ENCODE results near the gene MCIDAS. TPM values are rescaled to one million over a fixed set of nuclear protein-coding genes. Genes with fewer than 3 reads are reported as not detected.

MCIDAS gene
- total and polyA plus RNA-seq, 2 of the 4 experiments (the other 2 are of a cell fraction), result not detected

- no TSS peak for BruUV-seq (replicated peaks)
- no peak overlapping the region for H2AFZ ChIP-seq (replicated peaks; ENCODE audit: low read length, poor library complexity)
- no peaks in the 10 kb centered on the region for H4K20me1 ChIP-seq (ENCODE audit: insufficient read depth, low read length)
- no peak overlapping the region for H3K14ac ChIP-seq (replicated peaks; ENCODE audit: low read depth, low read length)
- H2AK5ac ChIP-seq (ENCODE audit: low read depth, low read length), result no peak overlapping the region
- H3K18ac ChIP-seq (ENCODE audit: low read depth, low read length), result no peak overlapping the region
- no peak overlapping the region for H2AK9ac ChIP-seq (replicated peaks; ENCODE audit: low read depth, low read length, poor library complexity)
- no peaks in the 10 kb centered on the region for H3K4me1 ChIP-seq (ENCODE audit: control insufficient read depth, insufficient read depth, low read length)
- H3K27ac ChIP-seq (ENCODE audit: insufficient read depth, low read length), result no peak overlapping the region
- H3K4me2 ChIP-seq (ENCODE audit: low read depth, low read length), result no peak overlapping the region
- TF ChIP-seq MXI1 (IDR thresholded peaks at IDR 0.05; ENCODE audit: borderline replicate concordance, low read depth, low read length) (no peak), ELK1 (IDR thresholded peaks at IDR 0.05; ENCODE audit: borderline replicate concordance, low read depth, low read length) (no peak), NFE2L2 (IDR thresholded peaks at IDR 0.05; ENCODE audit: low read depth, low read length) (no peak), RFX5 (IDR thresholded peaks at IDR 0.05; ENCODE audit: low read depth, low read length) (no peak), CEBPB (IDR thresholded peaks at IDR 0.05; ENCODE audit: low read depth, low read length) (no peak), RCOR1 (IDR thresholded peaks at IDR 0.05; ENCODE audit: insufficient replicate concordance, low read length) (no peak), MAFK (IDR thresholded peaks at IDR 0.05; ENCODE audit: low read depth, low read length) (no peak)
- no peak overlapping the region for H2BK120ac ChIP-seq (ENCODE audit: low read depth, low read length)
- no peak overlapping the region for H3K56ac ChIP-seq (ENCODE audit: extremely low read depth, insufficient read depth, low read length)
- dilution Hi-C loops (cut with HindIII; ENCODE audit: low sequenced_read_pairs, unreplicated experiment), result no loop called here
- H3K9me1 ChIP-seq (ENCODE audit: insufficient read depth, low read length), result no peaks in the 10 kb centered on the region
- no peak overlapping the region for H3K4ac ChIP-seq (ENCODE audit: low read depth, low read length)
- no peak overlapping the region for H2BK5ac ChIP-seq (ENCODE audit: low read depth, low read length, poor library complexity, severe bottlenecking)
- peaks cover 48% of the 10 kb centered on the region for H3K27me3 ChIP-seq (ENCODE audit: control insufficient read depth, insufficient read depth, low read length)
- in situ Hi-C loops (cut with MboI; ENCODE audit: low sequenced_read_pairs), result no loop called here
- H3K9me3 ChIP-seq (ENCODE audit: control insufficient read depth, insufficient read depth, low read length), result peaks cover 2% of the 10 kb centered on the region; the same call in 1 of the 2 replicates
- WGBS, 2 experiments (ENCODE audit: extremely low coverage in 2 of 2, insufficient read length in 1 of 2), result 43% methylated on average over 2 of the region's 4 CpGs; no CpG with 5 or more reads in 1 of the 2 experiments
- intact Hi-C loops (cut with micrococcal nuclease), result no loop called here
- no peak overlapping the region for H4K91ac ChIP-seq (ENCODE audit: insufficient read depth, low read depth, low read length)
- no peak overlapping the region for H3K23ac ChIP-seq (ENCODE audit: low read depth, low read length)
- H4K5ac ChIP-seq (ENCODE audit: low read depth, low read length), result no peak overlapping the region
- H2BK15ac ChIP-seq (ENCODE audit: low read depth, low read length), result no peak overlapping the region
- H4K8ac ChIP-seq (ENCODE audit: low read depth in 2 of 2, low read length in 2 of 2), result no peak overlapping the region
- no peak overlapping the region for H3K4me3 ChIP-seq (ENCODE audit: insufficient read depth, low read depth, low read length)
- H3K36me3 ChIP-seq (ENCODE audit: control insufficient read depth, insufficient read depth, low read length), result no peaks in the 10 kb centered on the region
- H3K79me1 ChIP-seq (ENCODE audit: low read depth in 1 of 2, low read length in 2 of 2), result no peaks in the 10 kb centered on the region
- ChIA-PET POLR2A (ENCODE audit: unreplicated experiment) (no interaction called here), CTCF (no interaction called here)
- no peak overlapping the region for H2BK20ac ChIP-seq (ENCODE audit: low read depth, low read length)
- ATAC-seq (ENCODE audit: low read depth), result no peak
- DNase-seq, result no peak
- no peak overlapping the region for H3K9ac ChIP-seq (ENCODE audit: low read depth, low read length)
These were observed 14.6 kb upstream of the MCIDAS start for GRCh38 chr5:55241746-55242145.

Measured in IMR-90 (cell line).